ENCODE data around the gene HNRNPL.

DNA sequence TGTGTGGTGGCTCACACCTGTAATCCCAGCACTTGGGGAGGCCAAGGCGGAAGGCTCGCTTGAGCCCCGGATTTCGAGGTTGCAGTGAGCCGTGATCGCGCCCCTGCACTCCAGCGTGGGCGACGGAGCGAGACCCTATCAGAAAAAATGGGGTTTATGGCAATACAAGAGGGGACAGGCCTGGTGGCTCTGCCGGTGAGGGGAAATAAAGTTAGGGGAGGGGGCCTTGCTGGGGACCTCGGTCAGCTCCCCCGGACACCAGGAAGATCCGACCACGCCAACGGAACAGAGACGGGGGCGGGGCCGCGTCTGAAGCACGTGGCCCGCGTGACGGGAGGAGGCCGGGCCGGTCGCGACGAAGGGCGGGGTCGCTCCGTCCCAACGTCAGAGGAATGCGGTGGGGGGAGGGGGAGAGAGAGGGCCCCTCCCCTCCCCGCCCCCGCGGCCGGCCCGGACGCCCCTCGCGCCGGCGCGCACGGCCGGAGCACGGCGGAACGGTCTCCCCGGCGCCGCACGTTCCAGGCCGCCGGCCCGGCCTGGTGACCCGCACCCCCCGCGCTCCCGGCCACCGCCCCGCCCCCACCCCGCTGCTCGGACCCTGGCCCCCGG lies 1.9 kb upstream of the HNRNPL start:
- TF ChIP-seq, protein P1, sequence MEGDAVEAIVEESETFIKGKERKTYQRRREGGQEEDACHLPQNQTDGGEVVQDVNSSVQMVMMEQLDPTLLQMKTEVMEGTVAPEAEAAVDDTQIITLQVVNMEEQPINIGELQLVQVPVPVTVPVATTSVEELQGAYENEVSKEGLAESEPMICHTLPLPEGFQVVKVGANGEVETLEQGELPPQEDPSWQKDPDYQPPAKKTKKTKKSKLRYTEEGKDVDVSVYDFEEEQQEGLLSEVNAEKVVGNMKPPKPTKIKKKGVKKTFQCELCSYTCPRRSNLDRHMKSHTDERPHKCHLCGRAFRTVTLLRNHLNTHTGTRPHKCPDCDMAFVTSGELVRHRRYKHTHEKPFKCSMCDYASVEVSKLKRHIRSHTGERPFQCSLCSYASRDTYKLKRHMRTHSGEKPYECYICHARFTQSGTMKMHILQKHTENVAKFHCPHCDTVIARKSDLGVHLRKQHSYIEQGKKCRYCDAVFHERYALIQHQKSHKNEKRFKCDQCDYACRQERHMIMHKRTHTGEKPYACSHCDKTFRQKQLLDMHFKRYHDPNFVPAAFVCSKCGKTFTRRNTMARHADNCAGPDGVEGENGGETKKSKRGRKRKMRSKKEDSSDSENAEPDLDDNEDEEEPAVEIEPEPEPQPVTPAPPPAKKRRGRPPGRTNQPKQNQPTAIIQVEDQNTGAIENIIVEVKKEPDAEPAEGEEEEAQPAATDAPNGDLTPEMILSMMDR (IDR thresholded peaks at IDR 0.05), result no peak
- no peak for TF ChIP-seq POLR2AphosphoS5 (IDR thresholded peaks at IDR 0.05; ENCODE audit: low read depth, low read length)
- TF ChIP-seq TCF7L2 (IDR thresholded peaks at IDR 0.05; ENCODE audit: low read depth, low read length), result no peak
- TF ChIP-seq, protein P2, sequence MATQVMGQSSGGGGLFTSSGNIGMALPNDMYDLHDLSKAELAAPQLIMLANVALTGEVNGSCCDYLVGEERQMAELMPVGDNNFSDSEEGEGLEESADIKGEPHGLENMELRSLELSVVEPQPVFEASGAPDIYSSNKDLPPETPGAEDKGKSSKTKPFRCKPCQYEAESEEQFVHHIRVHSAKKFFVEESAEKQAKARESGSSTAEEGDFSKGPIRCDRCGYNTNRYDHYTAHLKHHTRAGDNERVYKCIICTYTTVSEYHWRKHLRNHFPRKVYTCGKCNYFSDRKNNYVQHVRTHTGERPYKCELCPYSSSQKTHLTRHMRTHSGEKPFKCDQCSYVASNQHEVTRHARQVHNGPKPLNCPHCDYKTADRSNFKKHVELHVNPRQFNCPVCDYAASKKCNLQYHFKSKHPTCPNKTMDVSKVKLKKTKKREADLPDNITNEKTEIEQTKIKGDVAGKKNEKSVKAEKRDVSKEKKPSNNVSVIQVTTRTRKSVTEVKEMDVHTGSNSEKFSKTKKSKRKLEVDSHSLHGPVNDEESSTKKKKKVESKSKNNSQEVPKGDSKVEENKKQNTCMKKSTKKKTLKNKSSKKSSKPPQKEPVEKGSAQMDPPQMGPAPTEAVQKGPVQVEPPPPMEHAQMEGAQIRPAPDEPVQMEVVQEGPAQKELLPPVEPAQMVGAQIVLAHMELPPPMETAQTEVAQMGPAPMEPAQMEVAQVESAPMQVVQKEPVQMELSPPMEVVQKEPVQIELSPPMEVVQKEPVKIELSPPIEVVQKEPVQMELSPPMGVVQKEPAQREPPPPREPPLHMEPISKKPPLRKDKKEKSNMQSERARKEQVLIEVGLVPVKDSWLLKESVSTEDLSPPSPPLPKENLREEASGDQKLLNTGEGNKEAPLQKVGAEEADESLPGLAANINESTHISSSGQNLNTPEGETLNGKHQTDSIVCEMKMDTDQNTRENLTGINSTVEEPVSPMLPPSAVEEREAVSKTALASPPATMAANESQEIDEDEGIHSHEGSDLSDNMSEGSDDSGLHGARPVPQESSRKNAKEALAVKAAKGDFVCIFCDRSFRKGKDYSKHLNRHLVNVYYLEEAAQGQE (IDR thresholded peaks at IDR 0.05; ENCODE audit: insufficient read depth in 1 of 2, low read depth in 2 of 2, low read length in 1 of 2), result no peak

Data from Panc1 (cell line).